Fibroblast of pulmonary artery (primary cell): ENCODE measurements around the gene DAB2.

ENCODE experiments used
- DNase-seq: peaks from one replicate; pipeline ENCODE4 v3.0.0-alpha.2; 2010; ENCODE audit warnings: low read depth
- H3K4me3 ChIP-seq: replicated peaks from 2 replicates; pipeline ENCODE4 v1.5.1; 2011; ENCODE audit warnings: low read depth, mild to moderate bottlenecking, control low read depth, low read length, moderate library complexity
- TF ChIP-seq, protein P1 (sequence below): IDR thresholded peaks from 2 replicates; pipeline ENCODE4 v1.5.1; 2011; ENCODE audit warnings: mild to moderate bottlenecking, control low read depth, low read length, inconsistent platforms; ENCODE audit errors: missing control alignments

The DAB2 gene

DNA sequence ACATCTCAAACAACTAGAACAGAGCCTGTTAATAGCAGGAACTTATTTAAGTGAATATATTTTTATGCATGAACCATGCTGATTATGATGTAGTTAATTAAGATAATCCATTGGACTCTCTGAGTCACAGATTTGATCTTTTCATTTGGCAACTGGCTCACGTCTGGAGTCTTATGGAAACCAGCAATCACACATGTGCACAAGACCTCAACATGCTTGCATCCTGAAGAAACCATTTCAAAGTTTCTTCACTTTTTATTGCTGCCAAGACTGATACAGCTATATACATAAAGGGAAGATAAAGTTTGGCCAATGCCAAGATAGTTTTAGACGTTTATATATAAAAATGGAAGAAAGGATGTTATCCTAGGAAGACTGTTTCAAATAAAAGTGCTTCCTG, 47.2 kb downstream of the DAB2 start:
- TF ChIP-seq, protein P1, sequence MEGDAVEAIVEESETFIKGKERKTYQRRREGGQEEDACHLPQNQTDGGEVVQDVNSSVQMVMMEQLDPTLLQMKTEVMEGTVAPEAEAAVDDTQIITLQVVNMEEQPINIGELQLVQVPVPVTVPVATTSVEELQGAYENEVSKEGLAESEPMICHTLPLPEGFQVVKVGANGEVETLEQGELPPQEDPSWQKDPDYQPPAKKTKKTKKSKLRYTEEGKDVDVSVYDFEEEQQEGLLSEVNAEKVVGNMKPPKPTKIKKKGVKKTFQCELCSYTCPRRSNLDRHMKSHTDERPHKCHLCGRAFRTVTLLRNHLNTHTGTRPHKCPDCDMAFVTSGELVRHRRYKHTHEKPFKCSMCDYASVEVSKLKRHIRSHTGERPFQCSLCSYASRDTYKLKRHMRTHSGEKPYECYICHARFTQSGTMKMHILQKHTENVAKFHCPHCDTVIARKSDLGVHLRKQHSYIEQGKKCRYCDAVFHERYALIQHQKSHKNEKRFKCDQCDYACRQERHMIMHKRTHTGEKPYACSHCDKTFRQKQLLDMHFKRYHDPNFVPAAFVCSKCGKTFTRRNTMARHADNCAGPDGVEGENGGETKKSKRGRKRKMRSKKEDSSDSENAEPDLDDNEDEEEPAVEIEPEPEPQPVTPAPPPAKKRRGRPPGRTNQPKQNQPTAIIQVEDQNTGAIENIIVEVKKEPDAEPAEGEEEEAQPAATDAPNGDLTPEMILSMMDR, result no peak
- no peak overlapping the region for H3K4me3 ChIP-seq
- DNase-seq, result no peak

DNA sequence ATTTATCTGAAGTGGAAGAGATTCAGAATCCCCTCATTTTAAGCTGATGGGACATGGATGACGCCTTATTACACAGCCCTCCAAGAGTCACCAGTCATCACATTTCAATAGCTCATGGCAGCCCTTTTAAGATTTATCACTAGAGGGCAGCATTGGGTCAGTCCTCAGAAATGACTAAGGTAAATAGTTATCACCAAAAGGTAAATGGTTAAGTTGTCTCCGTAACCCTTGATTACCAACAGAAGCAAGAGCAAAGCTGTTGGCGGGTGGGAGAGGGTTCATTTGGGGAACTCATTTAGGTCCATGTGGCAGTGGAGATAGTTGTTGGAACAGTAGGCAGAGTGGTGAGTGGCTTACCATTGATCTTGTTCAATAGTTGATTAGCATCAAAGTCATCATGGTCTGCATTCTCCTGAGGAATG, 48.5 kb downstream of the DAB2 start:
- H3K4me3 ChIP-seq, result no peak overlapping the region
- DNase-seq, result peak; percentile 64
- TF ChIP-seq, protein P1, result peak; percentile 73

DNA sequence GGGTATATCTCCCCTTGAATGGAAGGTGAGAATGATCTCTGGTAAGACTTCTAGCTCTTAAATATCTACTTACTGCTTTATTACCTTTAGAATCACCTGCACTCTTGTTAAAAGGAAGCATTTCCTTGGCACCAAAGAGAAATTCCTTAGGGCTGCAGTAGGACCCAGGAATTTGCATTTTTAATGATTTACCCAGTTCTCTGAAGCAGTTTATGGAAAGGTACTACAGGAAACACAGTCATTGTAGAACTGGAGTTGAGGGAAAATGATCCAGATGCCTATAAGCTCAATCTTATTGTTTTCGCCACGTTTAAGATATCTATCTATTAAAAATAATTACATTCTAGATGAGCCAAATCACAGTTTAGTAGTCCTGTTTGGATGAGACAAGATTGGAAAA, 51.0 kb downstream of the DAB2 start:
- DNase-seq, result no peak
- no peak overlapping the region for H3K4me3 ChIP-seq
- TF ChIP-seq, protein P1, result no peak

DNA sequence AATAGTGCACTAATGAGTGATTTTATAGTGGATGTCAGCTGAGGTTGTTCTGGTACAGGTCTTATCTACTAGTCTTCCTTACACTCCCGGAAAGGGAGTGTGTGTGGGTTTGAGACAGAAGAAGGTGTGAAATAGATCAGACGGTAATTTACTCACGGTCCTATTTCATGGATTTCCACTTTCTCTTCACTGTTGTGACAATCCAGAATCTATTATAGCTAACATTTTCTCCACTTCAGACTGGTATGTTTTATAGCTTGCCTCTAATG, 53.5 kb downstream of the DAB2 start:
- TF ChIP-seq, protein P1, result no peak
- H3K4me3 ChIP-seq, result no peak overlapping the region
- DNase-seq, result no peak

DNA sequence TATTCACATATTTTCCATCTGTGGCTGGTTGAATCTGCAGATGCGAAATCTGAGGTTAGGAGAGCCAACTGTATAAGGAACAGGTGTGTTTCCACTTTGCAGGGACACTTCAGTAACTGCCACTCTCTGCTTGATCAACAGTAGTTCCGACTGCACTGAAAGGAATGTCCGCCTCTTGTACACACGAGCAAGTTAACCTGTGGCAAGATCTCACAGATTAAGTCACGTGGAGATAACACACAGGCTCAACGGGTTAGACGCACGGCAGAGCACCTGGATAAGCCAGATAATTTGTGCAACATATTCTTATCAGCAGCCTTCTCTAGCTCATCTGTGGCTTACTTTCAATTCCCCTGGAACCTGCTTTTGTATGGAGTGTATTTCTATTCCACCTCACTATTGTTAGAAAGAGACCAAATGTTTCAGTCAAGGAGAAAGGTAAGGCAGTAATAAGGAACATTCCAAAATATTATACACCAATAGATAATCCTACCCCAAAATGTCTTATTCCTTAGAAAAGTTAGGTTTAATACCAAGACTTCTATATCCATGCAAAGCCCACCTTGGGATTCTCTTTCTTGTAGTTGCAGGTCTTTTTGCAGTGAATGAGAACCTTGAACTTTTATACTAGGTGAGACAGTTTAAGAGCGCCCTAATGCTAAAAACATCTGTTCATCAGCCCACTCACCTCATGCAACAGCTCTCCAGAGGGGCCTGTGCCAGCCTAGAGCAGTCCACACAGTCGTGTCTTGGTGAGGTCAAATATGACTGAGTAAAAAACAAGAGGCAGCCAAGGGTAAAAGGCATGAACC, 54.0 kb downstream of the DAB2 start:
- no peak overlapping the region for H3K4me3 ChIP-seq
- TF ChIP-seq, protein P1, result no peak
- no peak for DNase-seq

DNA sequence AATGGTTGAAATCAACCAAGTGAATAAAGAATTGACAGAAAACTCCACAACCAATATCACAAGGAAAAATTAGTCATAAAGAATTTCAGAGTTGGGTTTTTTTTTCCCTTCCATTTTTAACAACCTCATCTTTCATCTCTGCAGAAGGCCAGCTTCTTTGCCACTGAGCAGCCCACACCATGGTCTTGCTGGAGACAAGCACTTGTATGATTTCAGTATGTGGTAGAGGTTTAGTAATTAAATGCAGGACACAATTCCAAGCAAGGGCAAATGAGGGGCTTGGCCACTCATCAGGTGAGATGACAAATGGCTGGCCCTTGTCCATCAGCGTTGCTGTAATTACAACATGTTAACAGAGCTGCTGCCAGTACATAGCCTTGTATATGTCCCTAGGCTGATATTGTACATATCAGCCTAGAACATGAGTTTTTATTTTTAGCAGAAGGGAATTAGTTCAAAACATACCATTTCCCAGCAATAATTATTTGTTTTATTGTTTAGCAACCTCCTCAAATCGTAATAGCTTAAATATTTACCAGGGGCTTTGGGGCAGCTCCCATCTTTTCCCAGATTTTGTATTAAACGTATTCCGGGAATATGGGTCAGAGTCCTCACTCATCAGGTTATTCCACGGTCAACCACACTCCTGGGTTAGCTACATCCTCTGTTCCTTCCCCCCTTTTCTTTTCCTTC, 55.5 kb downstream of the DAB2 start:
- TF ChIP-seq, protein P1, result no peak
- DNase-seq, result no peak

More for the DNA sequence above, 55.5 kb downstream of the DAB2 start:
- H3K4me3 ChIP-seq, result no peak overlapping the region
